Progenitor cell of endocrine pancreas (in vitro differentiated cells): ENCODE measurements around the gene C19orf25. TPM values are rescaled to one million over a fixed set of nuclear protein-coding genes. Genes with fewer than 3 reads are reported as not detected.

ENCODE experiments used
- DNase-seq: peaks from one replicate; pipeline ENCODE4 v3.0.0; 2021; ENCODE audit warnings: low spot score; ENCODE audit not compliant: unreplicated experiment
- H3K27ac Mint-ChIP-seq: 2 replicates; pipeline ENCODE4 v1.8.0; 2021; ENCODE audit warnings: mild to moderate bottlenecking, moderate library complexity, mixed read lengths
- H3K27me3 Mint-ChIP-seq: 2 replicates; pipeline ENCODE4 v1.8.0; 2021; ENCODE audit warnings: mixed read lengths
- H3K36me3 Mint-ChIP-seq: 2 replicates; pipeline ENCODE4 v1.8.0; 2022; ENCODE audit warnings: mixed read lengths; ENCODE audit not compliant: insufficient read depth
- H3K4me1 Mint-ChIP-seq: 2 replicates; pipeline ENCODE4 v1.8.0; 2021; ENCODE audit warnings: low read depth, mixed read lengths
- H3K4me3 Mint-ChIP-seq: 2 replicates; pipeline ENCODE4 v1.8.0; 2021; ENCODE audit warnings: low read depth, mild to moderate bottlenecking, moderate library complexity, mixed read lengths
- H3K9me3 Mint-ChIP-seq: 2 replicates; pipeline ENCODE4 v1.8.0; 2021; ENCODE audit warnings: low read depth, mixed read lengths
- total RNA-seq: library from RNA; stranded (reverse); gene quantifications from 2 replicates; pipeline ENCODE4 v1.2.1, GENCODE V29; 2021
- TF ChIP-seq, protein P1 (sequence below): fragments of 200-600 bp; sonication (generic); IDR thresholded peaks from one replicate; pipeline ENCODE4 v1.5.0; 2021; ENCODE audit warnings: antibody characterized with exemption, mild to moderate bottlenecking; ENCODE audit not compliant: unreplicated experiment

The C19orf25 gene
- total RNA-seq, 1 donor from 2014 or later, result 31.3 TPM

- no peak for DNase-seq
- Mint-ChIP-seq H3K9me3 (no peaks in the 10 kb centered on the region), H3K36me3 (peaks cover 3% of the 10 kb centered on the region), H3K4me3 (no peak overlapping the region), H3K4me1 (peaks cover 6% of the 10 kb centered on the region), H3K27ac (no peak overlapping the region), H3K27me3 (peaks cover 18% of the 10 kb centered on the region)
- TF ChIP-seq, protein P1, sequence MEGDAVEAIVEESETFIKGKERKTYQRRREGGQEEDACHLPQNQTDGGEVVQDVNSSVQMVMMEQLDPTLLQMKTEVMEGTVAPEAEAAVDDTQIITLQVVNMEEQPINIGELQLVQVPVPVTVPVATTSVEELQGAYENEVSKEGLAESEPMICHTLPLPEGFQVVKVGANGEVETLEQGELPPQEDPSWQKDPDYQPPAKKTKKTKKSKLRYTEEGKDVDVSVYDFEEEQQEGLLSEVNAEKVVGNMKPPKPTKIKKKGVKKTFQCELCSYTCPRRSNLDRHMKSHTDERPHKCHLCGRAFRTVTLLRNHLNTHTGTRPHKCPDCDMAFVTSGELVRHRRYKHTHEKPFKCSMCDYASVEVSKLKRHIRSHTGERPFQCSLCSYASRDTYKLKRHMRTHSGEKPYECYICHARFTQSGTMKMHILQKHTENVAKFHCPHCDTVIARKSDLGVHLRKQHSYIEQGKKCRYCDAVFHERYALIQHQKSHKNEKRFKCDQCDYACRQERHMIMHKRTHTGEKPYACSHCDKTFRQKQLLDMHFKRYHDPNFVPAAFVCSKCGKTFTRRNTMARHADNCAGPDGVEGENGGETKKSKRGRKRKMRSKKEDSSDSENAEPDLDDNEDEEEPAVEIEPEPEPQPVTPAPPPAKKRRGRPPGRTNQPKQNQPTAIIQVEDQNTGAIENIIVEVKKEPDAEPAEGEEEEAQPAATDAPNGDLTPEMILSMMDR, result no peak
Measured at GRCh38 chr19:1475751-1476437, 3.1 kb downstream of the C19orf25 start.

- peaks cover 22% of the 10 kb centered on the region for H3K27me3 Mint-ChIP-seq
- no peak overlapping the region for H3K27ac Mint-ChIP-seq
- H3K4me3 Mint-ChIP-seq, result no peak overlapping the region
- peaks cover 8% of the 10 kb centered on the region for H3K4me1 Mint-ChIP-seq
- H3K9me3 Mint-ChIP-seq, result no peaks in the 10 kb centered on the region
- TF ChIP-seq, protein P1, result no peak
- DNase-seq, result no peak
- peaks cover 3% of the 10 kb centered on the region for H3K36me3 Mint-ChIP-seq
Measured at GRCh38 chr19:1474765-1475351, 4.2 kb downstream of the C19orf25 start.

- TF ChIP-seq, protein P1, result no peak
- Mint-ChIP-seq H3K4me1 (peaks cover 7% of the 10 kb centered on the region), H3K4me3 (no peak overlapping the region), H3K9me3 (no peaks in the 10 kb centered on the region), H3K27ac (no peak overlapping the region), H3K27me3 (peaks cover 22% of the 10 kb centered on the region), H3K36me3 (peaks cover 2% of the 10 kb centered on the region)
- DNase-seq, result no peak
Measured at GRCh38 chr19:1474011-1474764, 4.8 kb downstream of the C19orf25 start.

DNA sequence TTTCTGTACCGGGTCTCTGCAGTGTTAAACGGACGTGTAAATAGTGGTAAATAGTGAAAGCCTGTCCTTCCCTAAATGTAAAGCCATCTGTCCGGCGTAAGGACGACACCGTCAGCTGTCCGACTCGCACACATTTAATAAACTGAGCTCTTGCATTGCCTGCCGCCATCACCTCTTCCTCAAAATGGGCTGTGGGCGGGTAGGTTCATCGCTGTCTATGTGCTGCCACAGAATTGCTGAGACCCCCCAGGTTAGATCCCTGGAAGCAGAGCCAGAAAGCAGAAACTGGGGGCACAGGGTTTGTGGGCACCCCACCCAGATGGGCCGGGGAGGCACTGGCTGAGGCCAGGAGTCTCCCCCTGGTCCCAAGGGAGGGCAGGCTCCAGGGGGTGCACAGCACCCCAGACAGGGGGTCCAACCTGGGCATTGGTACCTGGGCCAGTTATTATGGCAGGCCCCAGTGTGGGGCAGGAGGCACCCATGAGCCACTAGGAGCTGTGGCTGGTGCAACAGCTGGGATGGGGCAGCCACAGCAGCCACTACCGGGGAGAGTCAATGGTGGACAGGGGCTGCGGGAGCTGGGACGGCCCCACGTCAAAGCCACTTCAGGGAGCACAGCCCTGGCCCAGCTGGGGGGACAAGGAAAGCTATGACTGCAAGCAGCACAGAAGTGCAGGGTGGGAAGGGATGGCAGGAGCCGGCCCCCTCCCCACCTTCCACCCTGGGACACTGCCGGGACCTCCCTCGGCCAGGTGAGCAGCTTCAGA lies 5.7 kb downstream of the C19orf25 start:
- no peak for DNase-seq
- no peak overlapping the region for H3K27ac Mint-ChIP-seq
- no peaks in the 10 kb centered on the region for H3K9me3 Mint-ChIP-seq
- H3K4me3 Mint-ChIP-seq, result no peak overlapping the region
- H3K27me3 Mint-ChIP-seq, result peaks cover 22% of the 10 kb centered on the region
- H3K36me3 Mint-ChIP-seq, result no peaks in the 10 kb centered on the region
- TF ChIP-seq, protein P1, result no peak
- peaks cover 3% of the 10 kb centered on the region for H3K4me1 Mint-ChIP-seq
